K562 (cell line): ENCODE results near the gene TXNRD2. TPM values are rescaled to one million over a fixed set of nuclear protein-coding genes. Genes with fewer than 3 reads are reported as not detected.

Source experiments
- CREBBP ChIP-seq: IDR thresholded peaks from one replicate; pipeline ENCODE4 v1.6.1; 2012; ENCODE audit warnings: low read depth, mild to moderate bottlenecking, control low read depth, inconsistent platforms, low read length
- ESRRB ChIP-seq: fragments of 250-450 bp; sonication (Bioruptor Pico); IDR thresholded peaks from 2 replicates; pipeline ENCODE4 v1.5.0; 2020; ENCODE audit warnings: mild to moderate bottlenecking, moderate library complexity, borderline replicate concordance
- ETV1 ChIP-seq: fragments of 450-650 bp; conservative IDR thresholded peaks from 2 replicates; pipeline ENCODE4 v1.6.1; 2016; ENCODE audit warnings: missing genetic modification characterization, control low read depth, low read depth, missing compliant biosample characterization
- GTF3C2 ChIP-seq: IDR thresholded peaks from 3 replicates; pipeline ENCODE4 v1.6.1; 2011; ENCODE audit warnings: borderline replicate concordance, mild to moderate bottlenecking, moderate library complexity; ENCODE audit not compliant: insufficient read length; ENCODE audit errors: extremely low read depth
- PHF20 ChIP-seq: fragments of 450-650 bp; IDR thresholded peaks from 2 replicates; pipeline ENCODE4 v1.6.1; 2018; ENCODE audit not compliant: partially characterized antibody
- RBBP5 ChIP-seq: fragments of 200-600 bp; sonication (generic); IDR thresholded peaks from 2 replicates; pipeline ENCODE4 v1.6.1; 2012; ENCODE audit warnings: borderline replicate concordance, mild to moderate bottlenecking, low read length, control low read depth, inconsistent platforms; ENCODE audit not compliant: insufficient read depth, poor library complexity, severe bottlenecking
- SAFB ChIP-seq: fragments of 200-400 bp; formaldehyde crosslinking; IDR thresholded peaks from 2 replicates; pipeline ENCODE4 v1.6.1; 2017; ENCODE audit warnings: low read depth, low read length, borderline replicate concordance
- SMARCE1 ChIP-seq: fragments of 450-650 bp; IDR thresholded peaks from 2 replicates; pipeline ENCODE4 v1.7.1; 2016; ENCODE audit warnings: mild to moderate bottlenecking
- SRSF3 ChIP-seq: fragments of 200-400 bp; formaldehyde crosslinking; IDR thresholded peaks from 2 replicates; pipeline ENCODE4 v1.6.1; 2016; ENCODE audit warnings: mild to moderate bottlenecking, low read length, moderate library complexity; ENCODE audit not compliant: insufficient read depth
- polyA plus RNA-seq, 8 experiments: library from polyadenylated mRNA; depleted of rRNA in 4 of 8; stranded (reverse) in 5 of 8; unstranded in 3 of 8; fragments of >200 nt; fragmentation: Nextera tagmentation in 2 of 8; fragmentation: Illumina TruSeq in 1 of 8; extraction: Ambion mirVana in 2 of 8; extraction: Trizol in 1 of 8; gene quantifications; 2 replicates each; pipeline versions ENCODE4 v1.2.1 to v1.2.3, GENCODE V29; 2011 to 2014; ENCODE audit warnings: inconsistent platforms in 1 of 8, missing spikeins in 1 of 8
- total RNA-seq, 7 experiments: library from RNA; depleted of rRNA in 6 of 7; stranded (reverse); fragments of >200 nt in 6 of 7; fragmentation: Illumina TruSeq in 2 of 7; extraction: Trizol in 2 of 7; gene quantifications; 2 replicates each; pipeline versions ENCODE4 v1.2.1 to v1.2.3, GENCODE V29; 2011 to 2021; ENCODE audit warnings: low replicate concordance in 1 of 7
- TF ChIP-seq, protein P1 (sequence below): conservative IDR thresholded peaks from 2 replicates; pipeline ENCODE4 v1.6.1; 2011; ENCODE audit warnings: low read depth, mild to moderate bottlenecking, low read length; ENCODE audit not compliant: control insufficient read depth
- TF ChIP-seq, protein P2 (sequence below): fragments of 200-800 bp; sonication (Bioruptor generic); IDR thresholded peaks from 2 replicates; pipeline ENCODE4 v1.6.1; 2017; ENCODE audit warnings: missing genetic modification characterization, missing compliant biosample characterization
- TF ChIP-seq, protein P3 (sequence below): fragments of 250-450 bp; sonication (Bioruptor Pico); IDR thresholded peaks from 2 replicates; pipeline ENCODE4 v1.8.0; 2022; ENCODE audit warnings: moderate library complexity, mild to moderate bottlenecking, inconsistent platforms
- TF ChIP-seq, protein P4 (sequence below): fragments of 250-450 bp; sonication (Bioruptor Pico); IDR thresholded peaks from 2 replicates; pipeline ENCODE4 v1.4.0; 2020; ENCODE audit warnings: borderline replicate concordance
- TF ChIP-seq, protein P5 (sequence below), 2 experiments: fragments of 150-350 bp in 1 of 2; IDR thresholded peaks; 2 replicates each; pipeline ENCODE4 v1.6.1; 2012 to 2016; ENCODE audit warnings: low read depth in 2 of 2, low read length in 2 of 2, mild to moderate bottlenecking in 1 of 2, moderate library complexity in 1 of 2

Gene TXNRD2
- total and polyA plus RNA-seq, 9 of the 15 experiments (the other 6 are each of a cell fraction or from before 2014, with no cell fraction given) = 3.3 to 80.2 (median 49.4) TPM

DNA sequence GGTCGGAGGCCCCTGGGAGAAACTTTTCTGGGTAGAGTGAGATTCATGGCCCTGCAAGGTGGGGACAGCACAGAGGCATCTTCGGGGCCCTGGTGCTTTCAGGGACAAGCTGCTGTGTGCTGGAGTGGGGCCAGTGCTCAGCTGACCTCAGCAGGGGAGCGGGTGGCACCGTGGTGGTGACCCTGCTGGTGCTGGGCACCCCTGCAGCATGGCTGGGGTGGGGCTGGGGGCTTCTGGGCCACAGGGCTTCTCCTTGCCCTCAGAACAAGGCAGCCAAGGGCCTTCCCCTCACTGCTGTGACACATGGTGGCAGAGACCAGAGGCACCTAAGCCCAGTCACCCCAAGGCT is 62.0 kb downstream of the TXNRD2 start (continued):
- TF ChIP-seq, protein P1, sequence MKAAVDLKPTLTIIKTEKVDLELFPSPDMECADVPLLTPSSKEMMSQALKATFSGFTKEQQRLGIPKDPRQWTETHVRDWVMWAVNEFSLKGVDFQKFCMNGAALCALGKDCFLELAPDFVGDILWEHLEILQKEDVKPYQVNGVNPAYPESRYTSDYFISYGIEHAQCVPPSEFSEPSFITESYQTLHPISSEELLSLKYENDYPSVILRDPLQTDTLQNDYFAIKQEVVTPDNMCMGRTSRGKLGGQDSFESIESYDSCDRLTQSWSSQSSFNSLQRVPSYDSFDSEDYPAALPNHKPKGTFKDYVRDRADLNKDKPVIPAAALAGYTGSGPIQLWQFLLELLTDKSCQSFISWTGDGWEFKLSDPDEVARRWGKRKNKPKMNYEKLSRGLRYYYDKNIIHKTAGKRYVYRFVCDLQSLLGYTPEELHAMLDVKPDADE = no peak
- TF ChIP-seq CREBBP (no peak), SRSF3 (0 out of 2 replicates have a peak, but pooled peaks have one; percentile 10), SMARCE1 (no peak), ESRRB (CRISPR knock-in tag) (no peak), SAFB (no peak), GTF3C2 (no peak), RBBP5 (no peak), ETV1 (tag) (no peak), PHF20 (no peak)
- TF ChIP-seq, protein P2, sequence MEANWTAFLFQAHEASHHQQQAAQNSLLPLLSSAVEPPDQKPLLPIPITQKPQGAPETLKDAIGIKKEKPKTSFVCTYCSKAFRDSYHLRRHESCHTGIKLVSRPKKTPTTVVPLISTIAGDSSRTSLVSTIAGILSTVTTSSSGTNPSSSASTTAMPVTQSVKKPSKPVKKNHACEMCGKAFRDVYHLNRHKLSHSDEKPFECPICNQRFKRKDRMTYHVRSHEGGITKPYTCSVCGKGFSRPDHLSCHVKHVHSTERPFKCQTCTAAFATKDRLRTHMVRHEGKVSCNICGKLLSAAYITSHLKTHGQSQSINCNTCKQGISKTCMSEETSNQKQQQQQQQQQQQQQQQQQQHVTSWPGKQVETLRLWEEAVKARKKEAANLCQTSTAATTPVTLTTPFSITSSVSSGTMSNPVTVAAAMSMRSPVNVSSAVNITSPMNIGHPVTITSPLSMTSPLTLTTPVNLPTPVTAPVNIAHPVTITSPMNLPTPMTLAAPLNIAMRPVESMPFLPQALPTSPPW = no peak
- TF ChIP-seq, protein P3, sequence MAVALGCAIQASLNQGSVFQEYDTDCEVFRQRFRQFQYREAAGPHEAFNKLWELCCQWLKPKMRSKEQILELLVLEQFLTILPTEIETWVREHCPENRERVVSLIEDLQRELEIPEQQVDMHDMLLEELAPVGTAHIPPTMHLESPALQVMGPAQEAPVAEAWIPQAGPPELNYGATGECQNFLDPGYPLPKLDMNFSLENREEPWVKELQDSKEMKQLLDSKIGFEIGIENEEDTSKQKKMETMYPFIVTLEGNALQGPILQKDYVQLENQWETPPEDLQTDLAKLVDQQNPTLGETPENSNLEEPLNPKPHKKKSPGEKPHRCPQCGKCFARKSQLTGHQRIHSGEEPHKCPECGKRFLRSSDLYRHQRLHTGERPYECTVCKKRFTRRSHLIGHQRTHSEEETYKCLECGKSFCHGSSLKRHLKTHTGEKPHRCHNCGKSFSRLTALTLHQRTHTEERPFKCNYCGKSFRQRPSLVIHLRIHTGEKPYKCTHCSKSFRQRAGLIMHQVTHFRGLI (CRISPR knock-in tag) = no peak
- TF ChIP-seq, protein P4, sequence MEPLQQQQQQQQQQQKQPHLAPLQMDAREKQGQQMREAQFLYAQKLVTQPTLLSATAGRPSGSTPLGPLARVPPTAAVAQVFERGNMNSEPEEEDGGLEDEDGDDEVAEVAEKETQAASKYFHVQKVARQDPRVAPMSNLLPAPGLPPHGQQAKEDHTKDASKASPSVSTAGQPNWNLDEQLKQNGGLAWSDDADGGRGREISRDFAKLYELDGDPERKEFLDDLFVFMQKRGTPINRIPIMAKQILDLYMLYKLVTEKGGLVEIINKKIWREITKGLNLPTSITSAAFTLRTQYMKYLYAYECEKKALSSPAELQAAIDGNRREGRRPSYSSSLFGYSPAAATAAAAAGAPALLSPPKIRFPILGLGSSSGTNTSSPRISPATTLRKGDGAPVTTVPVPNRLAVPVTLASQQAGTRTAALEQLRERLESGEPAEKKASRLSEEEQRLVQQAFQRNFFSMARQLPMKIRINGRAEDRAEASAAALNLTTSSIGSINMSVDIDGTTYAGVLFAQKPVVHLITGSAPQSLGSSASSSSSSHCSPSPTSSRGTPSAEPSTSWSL (CRISPR knock-in tag) = no peak
- TF ChIP-seq, protein P5, sequence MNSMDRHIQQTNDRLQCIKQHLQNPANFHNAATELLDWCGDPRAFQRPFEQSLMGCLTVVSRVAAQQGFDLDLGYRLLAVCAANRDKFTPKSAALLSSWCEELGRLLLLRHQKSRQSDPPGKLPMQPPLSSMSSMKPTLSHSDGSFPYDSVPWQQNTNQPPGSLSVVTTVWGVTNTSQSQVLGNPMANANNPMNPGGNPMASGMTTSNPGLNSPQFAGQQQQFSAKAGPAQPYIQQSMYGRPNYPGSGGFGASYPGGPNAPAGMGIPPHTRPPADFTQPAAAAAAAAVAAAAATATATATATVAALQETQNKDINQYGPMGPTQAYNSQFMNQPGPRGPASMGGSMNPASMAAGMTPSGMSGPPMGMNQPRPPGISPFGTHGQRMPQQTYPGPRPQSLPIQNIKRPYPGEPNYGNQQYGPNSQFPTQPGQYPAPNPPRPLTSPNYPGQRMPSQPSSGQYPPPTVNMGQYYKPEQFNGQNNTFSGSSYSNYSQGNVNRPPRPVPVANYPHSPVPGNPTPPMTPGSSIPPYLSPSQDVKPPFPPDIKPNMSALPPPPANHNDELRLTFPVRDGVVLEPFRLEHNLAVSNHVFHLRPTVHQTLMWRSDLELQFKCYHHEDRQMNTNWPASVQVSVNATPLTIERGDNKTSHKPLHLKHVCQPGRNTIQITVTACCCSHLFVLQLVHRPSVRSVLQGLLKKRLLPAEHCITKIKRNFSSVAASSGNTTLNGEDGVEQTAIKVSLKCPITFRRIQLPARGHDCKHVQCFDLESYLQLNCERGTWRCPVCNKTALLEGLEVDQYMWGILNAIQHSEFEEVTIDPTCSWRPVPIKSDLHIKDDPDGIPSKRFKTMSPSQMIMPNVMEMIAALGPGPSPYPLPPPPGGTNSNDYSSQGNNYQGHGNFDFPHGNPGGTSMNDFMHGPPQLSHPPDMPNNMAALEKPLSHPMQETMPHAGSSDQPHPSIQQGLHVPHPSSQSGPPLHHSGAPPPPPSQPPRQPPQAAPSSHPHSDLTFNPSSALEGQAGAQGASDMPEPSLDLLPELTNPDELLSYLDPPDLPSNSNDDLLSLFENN (IDR thresholded peaks at IDR 0.05; ENCODE audit: low read depth in 2 of 2, low read length in 2 of 2) = no peak
